ENCODE results near the gene LRRC17.

LRRC17 gene

DNA sequence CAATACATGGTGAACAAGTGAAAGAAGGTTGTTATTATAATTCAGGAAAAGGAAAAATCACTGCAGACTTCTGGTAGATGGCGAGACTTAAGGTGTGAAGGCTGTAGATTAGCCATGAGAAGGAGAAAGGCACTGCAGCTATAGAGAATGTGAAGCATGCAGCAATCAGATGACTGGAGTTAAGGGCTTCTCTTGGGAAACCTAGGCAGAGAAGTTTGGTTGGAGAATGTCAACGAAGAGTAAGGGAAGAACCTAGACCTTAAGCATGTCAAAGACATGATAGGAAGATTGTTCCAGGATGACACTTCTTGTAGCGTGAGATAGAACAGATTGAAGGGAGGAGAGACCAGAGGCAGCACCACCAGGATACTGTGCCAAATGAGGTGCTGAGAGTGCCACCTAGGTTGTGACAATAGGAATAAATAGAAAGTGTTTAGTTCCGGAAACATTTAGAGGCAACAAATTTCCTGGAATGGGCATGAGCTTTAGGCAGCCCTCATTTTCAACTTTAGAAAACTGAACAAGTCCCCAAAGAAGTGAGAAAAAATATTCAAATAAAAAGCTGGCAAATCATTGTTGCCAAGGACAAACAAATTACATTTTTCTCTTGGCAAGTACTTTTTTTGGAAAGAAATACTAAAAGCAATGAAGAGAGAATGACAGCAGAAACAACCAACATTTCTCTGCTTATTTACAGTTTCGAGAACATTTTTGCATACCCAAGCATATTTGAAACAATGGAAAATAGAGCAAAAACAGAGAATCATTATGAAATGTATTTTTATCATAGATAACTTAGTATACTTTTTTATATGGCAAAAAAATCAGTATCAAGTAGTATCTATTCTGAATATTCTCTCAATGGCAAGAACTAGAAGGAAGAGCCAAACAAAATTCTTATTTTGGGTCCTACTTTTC lies 4.9 kb downstream of the LRRC17 start:
- TF ChIP-seq, protein P1, sequence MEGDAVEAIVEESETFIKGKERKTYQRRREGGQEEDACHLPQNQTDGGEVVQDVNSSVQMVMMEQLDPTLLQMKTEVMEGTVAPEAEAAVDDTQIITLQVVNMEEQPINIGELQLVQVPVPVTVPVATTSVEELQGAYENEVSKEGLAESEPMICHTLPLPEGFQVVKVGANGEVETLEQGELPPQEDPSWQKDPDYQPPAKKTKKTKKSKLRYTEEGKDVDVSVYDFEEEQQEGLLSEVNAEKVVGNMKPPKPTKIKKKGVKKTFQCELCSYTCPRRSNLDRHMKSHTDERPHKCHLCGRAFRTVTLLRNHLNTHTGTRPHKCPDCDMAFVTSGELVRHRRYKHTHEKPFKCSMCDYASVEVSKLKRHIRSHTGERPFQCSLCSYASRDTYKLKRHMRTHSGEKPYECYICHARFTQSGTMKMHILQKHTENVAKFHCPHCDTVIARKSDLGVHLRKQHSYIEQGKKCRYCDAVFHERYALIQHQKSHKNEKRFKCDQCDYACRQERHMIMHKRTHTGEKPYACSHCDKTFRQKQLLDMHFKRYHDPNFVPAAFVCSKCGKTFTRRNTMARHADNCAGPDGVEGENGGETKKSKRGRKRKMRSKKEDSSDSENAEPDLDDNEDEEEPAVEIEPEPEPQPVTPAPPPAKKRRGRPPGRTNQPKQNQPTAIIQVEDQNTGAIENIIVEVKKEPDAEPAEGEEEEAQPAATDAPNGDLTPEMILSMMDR (IDR thresholded peaks at IDR 0.05; ENCODE audit: extremely low read depth, missing control alignments) = no peak
- no peak for DNase-seq (ENCODE audit: low spot score)

DNA sequence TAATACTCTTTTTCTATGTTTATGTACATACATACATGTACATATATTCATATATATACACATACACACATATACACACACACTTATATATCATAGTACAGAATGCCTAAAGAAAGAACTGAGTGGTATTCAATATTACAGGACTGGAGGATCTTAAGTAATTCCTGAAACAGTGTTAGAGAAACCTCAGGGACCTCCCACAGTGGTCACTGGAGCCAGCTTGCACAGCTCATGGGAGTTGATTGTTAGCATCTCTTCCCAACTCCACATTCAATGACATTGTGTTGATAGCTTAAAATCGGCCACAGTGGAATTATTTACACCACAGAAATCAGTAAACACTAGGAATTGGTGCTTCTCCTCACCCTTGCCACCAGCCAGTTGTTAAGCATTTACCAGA lies 6.0 kb downstream of the LRRC17 start:
- no peak for DNase-seq (ENCODE audit: low spot score)
- TF ChIP-seq, protein P1 (IDR thresholded peaks at IDR 0.05; ENCODE audit: extremely low read depth, missing control alignments) = no peak

DNA sequence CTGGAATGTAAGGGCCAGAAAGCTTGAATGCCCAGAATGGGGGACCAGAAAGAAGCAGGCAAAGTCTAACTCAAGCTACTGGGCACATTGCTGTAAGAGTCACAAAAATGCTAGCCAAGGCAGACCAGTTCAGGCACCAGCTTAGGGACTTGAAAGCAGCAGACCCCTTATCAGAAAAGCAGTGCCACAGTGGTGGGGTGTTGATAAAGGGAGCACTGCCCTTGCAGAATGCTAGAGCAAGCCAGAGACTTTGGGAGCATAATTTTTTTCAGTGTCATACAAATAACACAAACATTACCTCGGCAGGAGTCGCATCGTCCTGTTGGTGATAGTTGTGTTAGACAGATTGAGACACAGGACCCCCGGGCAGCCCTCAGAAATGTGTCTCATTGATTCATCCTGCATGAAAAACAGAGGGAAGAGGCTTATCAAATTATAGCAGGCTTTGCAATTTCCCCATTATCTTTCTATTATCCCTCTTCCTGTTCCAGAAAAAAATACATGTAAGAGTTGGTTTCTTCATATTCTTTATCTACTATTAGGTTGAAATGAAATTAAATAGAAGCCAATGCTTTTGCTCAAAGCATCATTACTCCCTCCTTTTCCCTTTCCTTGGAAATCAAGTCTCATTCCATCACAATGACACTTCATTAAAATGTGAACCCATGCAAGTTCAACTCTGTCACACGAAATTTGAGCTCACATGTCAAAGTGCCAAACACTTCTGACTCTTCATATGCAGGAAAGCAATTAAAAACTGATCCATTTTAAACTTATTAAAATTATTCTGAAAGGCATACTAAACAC lies 13.4 kb downstream of the LRRC17 start:
- TF ChIP-seq, protein P1 (IDR thresholded peaks at IDR 0.05; ENCODE audit: extremely low read depth, missing control alignments) = no peak

DNA sequence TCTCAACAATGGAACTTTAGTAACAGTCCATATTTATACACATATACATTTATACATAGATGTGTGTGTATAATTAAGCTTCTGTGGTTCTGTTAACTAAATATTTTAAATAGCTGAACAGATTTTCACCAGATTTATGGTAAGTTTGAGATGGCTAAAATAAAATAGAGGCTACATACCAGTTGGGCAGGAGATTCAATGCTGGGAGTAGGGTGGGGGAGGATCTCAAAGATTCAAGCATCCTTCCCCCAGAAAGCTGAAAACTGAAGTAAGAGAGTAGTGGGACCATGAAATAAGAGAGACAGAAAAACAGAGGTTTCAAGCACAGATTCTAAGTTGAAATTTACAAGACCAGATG lies 14.0 kb downstream of the LRRC17 start:
- TF ChIP-seq, protein P1 (IDR thresholded peaks at IDR 0.05; ENCODE audit: extremely low read depth, missing control alignments) = no peak
- DNase-seq (ENCODE audit: low spot score) = no peak

More for the DNA sequence above, 13.4 kb downstream of the LRRC17 start:
- DNase-seq (ENCODE audit: low spot score) = no peak

DNA sequence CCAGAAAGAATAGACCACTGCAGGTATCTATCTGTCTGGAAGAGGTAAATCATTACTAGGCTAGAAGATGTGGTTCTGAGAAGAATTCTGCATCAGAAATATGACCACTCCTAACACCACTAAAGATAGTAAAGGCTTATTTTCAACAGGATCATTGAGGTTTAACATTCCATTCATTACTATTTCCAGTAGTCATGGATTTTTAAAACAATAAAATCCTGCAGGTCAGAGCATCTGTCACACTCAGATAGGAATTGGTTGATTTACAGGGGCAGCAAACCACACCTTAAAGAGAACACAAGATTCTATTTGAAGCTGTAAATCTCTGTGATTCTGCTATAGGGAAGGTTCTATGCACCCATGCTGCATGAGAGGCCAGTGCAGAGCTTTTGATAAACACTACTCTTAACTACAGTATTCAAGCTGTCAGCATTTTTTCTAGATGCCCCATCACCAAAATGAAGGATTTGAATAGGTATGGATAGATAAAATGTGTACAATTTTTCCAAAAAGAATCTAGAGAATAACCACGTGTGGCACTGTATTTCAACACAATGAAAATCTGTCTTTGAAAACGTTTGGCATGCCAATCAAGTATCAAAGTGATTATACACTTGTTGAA lies 14.6 kb downstream of the LRRC17 start:
- TF ChIP-seq, protein P1 (IDR thresholded peaks at IDR 0.05; ENCODE audit: extremely low read depth, missing control alignments) = no peak
- no peak for DNase-seq (ENCODE audit: low spot score)

DNA sequence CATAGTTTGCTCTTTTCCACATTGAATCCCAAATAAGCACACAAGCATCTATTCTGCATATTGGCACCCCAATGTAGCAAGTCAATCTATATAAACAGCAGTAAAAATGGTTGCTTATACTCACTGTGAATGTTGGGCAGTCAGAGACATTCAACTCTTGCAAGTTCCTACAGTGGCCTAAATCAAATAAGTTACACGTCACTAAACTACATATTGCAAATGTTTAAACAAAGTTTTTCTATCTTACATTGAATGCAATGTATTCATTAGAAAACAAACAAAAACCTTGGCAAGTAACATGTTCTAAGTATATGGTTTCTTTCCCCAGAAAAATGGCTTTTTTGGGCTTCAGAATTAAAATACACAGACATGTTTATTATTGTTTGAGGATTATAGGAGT lies 19.0 kb downstream of the LRRC17 start:
- DNase-seq (ENCODE audit: low spot score) = no peak
- TF ChIP-seq, protein P1 (IDR thresholded peaks at IDR 0.05; ENCODE audit: extremely low read depth, missing control alignments) = no peak
